K562 treated with DMSO at 1 percent for 4 hours (cell line): ENCODE data around the gene TLDC2. TPM values are rescaled to one million over a fixed set of nuclear protein-coding genes. Genes with fewer than 3 reads are reported as not detected.

Experiments used
- total RNA-seq: library from RNA; unstranded; fragments of 300-600 nt; gene quantifications from 2 replicates; pipeline ENCODE4 v1.2.3, GENCODE V29; 2022; ENCODE audit not compliant: insufficient read depth

Gene TLDC2
- total RNA-seq: not detected in 2 replicates

DNA sequence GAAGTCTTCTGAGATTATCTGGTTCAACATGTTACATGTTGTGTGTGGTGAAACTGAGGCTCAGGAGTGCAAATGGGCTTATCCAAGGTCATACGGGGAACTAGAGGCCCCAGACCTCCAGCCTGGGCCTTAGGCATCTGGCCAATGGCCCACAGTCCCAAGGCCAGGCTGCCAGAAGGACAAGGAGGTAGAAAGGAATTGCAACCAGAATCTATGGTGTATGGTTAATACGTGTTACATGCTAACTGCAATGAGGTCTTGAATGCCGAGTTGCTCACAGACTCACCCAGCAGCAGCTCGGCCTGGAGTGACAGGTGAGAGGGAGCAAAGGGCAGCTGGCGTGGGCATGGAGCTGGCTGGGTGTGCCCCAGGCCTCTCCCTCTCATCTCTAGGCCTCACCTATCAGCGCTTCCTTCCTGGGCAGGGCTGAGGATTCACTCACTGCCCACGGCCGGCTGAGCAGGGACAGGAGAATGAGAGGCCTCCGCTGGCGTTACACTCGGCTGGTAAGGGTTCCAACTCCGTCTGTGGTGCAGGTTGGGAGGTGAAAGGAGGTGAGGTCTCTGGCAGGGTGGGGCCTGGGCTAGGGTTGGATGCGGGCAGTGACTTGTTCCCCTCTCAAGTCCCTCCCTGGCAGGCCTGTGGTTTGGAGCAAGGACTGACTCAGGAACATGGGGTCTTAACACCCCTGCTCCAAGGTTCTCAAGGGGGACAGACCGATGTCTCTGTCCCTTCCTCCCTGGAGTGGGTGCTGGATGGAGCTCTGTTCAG is at the start of gene TLDC2:
TSS of gene TLDC2 (plus strand) at position 437 of the 771 bp plus-strand sequence. CDS start at position 474, 37 bp downstream.

Other genes starting within 250 kb of the TLDC2 start
- not detected in 2 replicates for gene SLA2, start 229.9 kb upstream of the TLDC2 start, total RNA-seq
- gene NDRG3, start 130.0 kb upstream of the TLDC2 start, total RNA-seq: 15.5 and 18.6 TPM in 2 replicates
- gene DSN1, start 102.4 kb upstream of the TLDC2 start, total RNA-seq: 16.7 and 25.5 TPM in 2 replicates
- 9.7 and 11.4 TPM in 2 replicates for gene SAMHD1, start 75.6 kb downstream of the TLDC2 start, total RNA-seq
- gene RBL1, start 219.9 kb downstream of the TLDC2 start, total RNA-seq: 9.7 and 10.1 TPM in 2 replicates